BJ (cell line): ENCODE results near the gene NR3C1. TPM values are rescaled to one million over a fixed set of nuclear protein-coding genes. Genes with fewer than 3 reads are reported as not detected.

Experiments used
- CTCF ChIA-PET: fragments of 350-600 bp; formaldehyde crosslinking; extraction: SDS; loops from one replicate; lab custom pipeline; 2021; ENCODE audit warnings: antibody characterized with exemption, inconsistent platforms; lab: Yijun Ruan, JAX
- POLR2A ChIA-PET: fragments of 300-600 bp; sonication (Branson Sonifier 250); formaldehyde crosslinking; extraction: SDS; loops from one replicate; lab custom pipeline; 2021; ENCODE audit warnings: antibody characterized with exemption; lab: Charles Lee
- DNase-seq: peaks from one replicate; pipeline ENCODE4 v3.0.0-alpha.2; 2011; ENCODE audit warnings: low read depth
- H3K27me3 ChIP-seq: 2 replicates; pipeline ENCODE4 v1.6.0; 2011; ENCODE audit warnings: low read length; ENCODE audit not compliant: control insufficient read depth, insufficient read depth
- H3K36me3 ChIP-seq: 2 replicates; pipeline ENCODE4 v1.5.1; 2011; ENCODE audit warnings: low read length; ENCODE audit not compliant: control insufficient read depth, insufficient read depth
- H3K4me3 ChIP-seq: 2 replicates; pipeline ENCODE4 v1.5.1; 2011; ENCODE audit warnings: low read depth, mild to moderate bottlenecking, control low read depth, low read length
- polyA plus RNA-seq: library from polyadenylated mRNA; depleted of rRNA; stranded (reverse); fragments of >200 nt; gene quantifications from 2 replicates; pipeline ENCODE4 v1.2.3, GENCODE V29; 2011
- TF ChIP-seq, protein P1 (sequence below): IDR thresholded peaks from 2 replicates; pipeline ENCODE4 v1.5.1; 2011; ENCODE audit warnings: low read depth, mild to moderate bottlenecking, control low read depth, inconsistent platforms, low read length, moderate library complexity; ENCODE audit not compliant: insufficient read depth

NR3C1 gene
- polyA plus RNA-seq, 1 experiment, result 22.4 TPM

DNA sequence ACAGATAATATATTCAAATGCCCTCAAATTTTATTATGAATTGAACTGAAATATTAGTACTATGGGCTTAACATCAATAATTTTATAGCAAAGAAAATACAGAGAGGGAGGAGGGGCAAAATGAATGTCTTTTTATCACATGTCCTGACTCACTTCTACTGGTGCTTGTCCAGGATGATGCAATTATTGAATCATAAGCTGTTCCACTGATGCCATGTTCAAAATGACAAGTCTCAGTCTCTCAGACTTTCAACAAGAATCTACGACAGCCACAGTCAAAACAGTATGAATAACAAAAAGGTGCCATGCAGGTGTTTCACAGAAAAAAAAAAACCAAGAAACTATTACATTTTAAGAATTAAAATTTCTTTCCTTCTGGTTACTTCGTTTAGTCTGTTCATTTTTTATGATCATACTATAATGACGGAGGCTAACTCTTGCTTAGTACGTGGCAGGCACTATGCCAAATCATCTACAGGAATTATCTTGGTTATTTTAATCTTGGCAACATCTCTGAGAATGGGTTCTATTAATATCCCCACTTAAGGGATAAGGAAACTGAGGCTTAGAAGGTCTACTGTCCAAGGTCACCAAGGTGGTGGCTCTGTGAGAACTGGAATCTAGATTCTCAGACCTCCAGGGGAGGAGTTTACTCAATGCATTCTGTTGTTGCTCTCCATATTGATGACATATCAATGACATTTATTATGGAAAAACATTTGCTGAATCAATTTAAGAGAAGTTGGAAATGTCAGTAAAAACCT is 61.5 kb downstream of the NR3C1 start:
- TF ChIP-seq, protein P1, sequence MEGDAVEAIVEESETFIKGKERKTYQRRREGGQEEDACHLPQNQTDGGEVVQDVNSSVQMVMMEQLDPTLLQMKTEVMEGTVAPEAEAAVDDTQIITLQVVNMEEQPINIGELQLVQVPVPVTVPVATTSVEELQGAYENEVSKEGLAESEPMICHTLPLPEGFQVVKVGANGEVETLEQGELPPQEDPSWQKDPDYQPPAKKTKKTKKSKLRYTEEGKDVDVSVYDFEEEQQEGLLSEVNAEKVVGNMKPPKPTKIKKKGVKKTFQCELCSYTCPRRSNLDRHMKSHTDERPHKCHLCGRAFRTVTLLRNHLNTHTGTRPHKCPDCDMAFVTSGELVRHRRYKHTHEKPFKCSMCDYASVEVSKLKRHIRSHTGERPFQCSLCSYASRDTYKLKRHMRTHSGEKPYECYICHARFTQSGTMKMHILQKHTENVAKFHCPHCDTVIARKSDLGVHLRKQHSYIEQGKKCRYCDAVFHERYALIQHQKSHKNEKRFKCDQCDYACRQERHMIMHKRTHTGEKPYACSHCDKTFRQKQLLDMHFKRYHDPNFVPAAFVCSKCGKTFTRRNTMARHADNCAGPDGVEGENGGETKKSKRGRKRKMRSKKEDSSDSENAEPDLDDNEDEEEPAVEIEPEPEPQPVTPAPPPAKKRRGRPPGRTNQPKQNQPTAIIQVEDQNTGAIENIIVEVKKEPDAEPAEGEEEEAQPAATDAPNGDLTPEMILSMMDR, result no peak
- Histone ChIP-seq H3K36me3 (no peaks in the 10 kb centered on the region), H3K27me3 (no peaks in the 10 kb centered on the region), H3K4me3 (no peak overlapping the region)
- ChIA-PET POLR2A (no interaction called here), CTCF (interaction anchor here (0.8 kb wide), 1 partner anchor 501 kb away, joined by 3 read pairs; no protein-coding TSS in a partner anchor)
- no peak for DNase-seq

DNA sequence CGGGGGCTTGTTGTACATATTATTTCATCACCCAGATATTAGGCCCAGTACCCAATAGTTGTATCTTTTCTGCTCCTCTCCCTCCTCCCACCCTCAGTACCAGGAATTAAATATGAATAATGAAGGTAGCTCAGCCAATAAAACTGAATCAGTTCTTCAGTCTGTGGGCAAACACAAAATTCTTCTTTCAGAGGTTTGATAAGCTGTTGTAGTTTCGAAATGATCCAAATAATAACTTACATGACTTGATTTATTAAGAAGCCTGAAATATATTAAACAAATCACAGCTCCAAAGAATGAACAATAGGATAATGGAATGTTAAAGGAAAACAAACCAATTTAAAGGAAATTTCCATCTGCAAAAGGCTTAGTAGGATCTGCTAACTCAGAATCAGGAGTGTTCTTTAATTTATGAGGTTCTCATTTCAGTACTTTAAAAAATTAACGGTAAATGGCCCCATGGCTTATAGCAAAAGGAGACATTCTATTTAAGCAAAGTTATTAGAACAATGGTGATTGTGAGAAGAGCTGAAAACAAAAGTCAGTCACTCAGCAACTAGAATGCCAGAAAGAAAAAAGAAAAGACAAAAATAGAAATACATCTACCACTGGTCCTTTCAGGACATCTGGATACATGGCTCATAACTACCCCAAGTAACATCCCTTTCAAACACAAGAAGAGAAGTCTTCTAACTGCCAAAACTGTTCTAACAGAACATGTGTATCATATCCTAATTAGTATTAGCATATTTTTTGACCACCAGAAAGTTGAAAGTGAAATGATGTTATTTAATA is 62.4 kb downstream of the NR3C1 start:
- Histone ChIP-seq H3K27me3 (no peaks in the 10 kb centered on the region), H3K4me3 (no peak overlapping the region), H3K36me3 (no peaks in the 10 kb centered on the region)
- CTCF ChIA-PET, result no interaction called here
- TF ChIP-seq, protein P1, result no peak
- DNase-seq, result no peak
- POLR2A ChIA-PET, result no interaction called here

DNA sequence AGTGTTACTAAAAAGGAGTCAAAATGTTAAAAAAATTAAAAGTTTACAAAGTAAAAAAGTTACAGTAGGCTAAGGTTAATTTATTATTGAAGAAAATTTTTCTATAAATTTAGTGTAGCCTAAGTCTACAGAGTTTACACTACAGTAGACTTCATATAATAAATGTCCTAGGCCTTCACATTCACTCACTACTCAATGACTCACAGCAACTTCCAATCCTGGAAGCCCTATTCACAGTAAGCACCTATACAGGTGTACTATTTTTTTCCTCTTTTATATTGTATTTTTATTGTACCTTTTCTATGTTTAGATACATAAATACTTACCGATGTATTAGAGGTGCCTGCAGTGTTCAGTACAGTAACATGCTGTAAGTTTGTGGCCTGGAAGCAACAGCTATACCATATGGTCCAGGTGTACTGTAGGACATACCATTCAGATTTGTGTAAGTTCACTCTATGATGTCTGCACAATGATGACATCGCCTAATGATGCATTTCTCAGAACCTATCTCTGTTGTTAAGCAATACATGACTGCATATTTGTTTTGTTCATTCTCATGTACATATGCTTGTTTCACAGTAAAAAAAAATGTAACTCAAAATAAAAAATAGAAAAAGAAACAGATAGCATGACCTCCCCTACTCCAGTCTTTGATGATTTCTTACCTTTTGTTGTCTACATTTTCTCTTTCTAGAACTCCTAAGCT is 64.7 kb downstream of the NR3C1 start:
- Histone ChIP-seq H3K27me3 (no peaks in the 10 kb centered on the region), H3K4me3 (no peak overlapping the region), H3K36me3 (no peaks in the 10 kb centered on the region)
- CTCF ChIA-PET, result interaction anchor here (0.6 to 0.7 kb wide), 2 partner anchors 9 to 846 kb away, joined by 5 read pairs; no protein-coding TSS in a partner anchor
- POLR2A ChIA-PET, result no interaction called here
- TF ChIP-seq, protein P1, result no peak
- no peak for DNase-seq

DNA sequence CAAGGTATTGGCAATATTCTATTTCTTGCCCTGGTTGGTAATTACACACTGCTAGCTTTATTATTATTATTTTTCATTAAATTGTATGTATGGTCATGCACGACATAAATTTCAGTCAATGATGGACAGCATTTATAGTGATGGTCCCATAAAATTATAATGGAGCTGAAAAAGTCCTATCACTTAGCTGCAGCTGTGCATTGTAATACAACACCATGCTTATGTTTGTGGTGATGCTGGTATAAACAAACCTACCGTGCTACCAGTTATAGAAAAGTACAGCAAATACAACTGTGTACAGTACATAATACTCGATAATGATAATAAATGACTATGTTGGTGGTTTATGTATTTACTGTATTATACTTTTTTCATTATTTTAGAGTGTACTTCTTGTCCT is 65.5 kb downstream of the NR3C1 start:
- POLR2A ChIA-PET, result no interaction called here
- no peak overlapping the region for H3K4me3 ChIP-seq
- TF ChIP-seq, protein P1, result no peak
- no peaks in the 10 kb centered on the region for H3K36me3 ChIP-seq
- CTCF ChIA-PET, result interaction anchor here (0.6 kb wide), 1 partner anchor 456 kb away, joined by 3 read pairs; no protein-coding TSS in a partner anchor
- no peaks in the 10 kb centered on the region for H3K27me3 ChIP-seq
- DNase-seq, result no peak
